WERI-Rb-1 (cell line): ENCODE results near the gene RSU1.

Experiments
- DNase-seq: peaks from one replicate; pipeline ENCODE4 v3.0.0-alpha.2; 2020
- H3K27ac ChIP-seq: fragments of 250-450 bp; sonication (Bioruptor Pico); 2 replicates; pipeline ENCODE4 v1.5.1; 2020; ENCODE audit warnings: mild to moderate bottlenecking, moderate library complexity
- H3K27me3 ChIP-seq: fragments of 250-450 bp; sonication (Bioruptor Pico); 2 replicates; pipeline ENCODE4 v1.5.1; 2021; ENCODE audit warnings: mild to moderate bottlenecking, low read depth, moderate library complexity; ENCODE audit not compliant: insufficient read depth, severe bottlenecking
- H3K36me3 ChIP-seq: fragments of 250-450 bp; sonication (Bioruptor Pico); 2 replicates; pipeline ENCODE4 v1.5.1; 2020; ENCODE audit warnings: mild to moderate bottlenecking, moderate library complexity
- H3K4me3 ChIP-seq: 2 replicates; pipeline ENCODE4 v1.5.1; 2011; ENCODE audit warnings: low read depth, mild to moderate bottlenecking, control low read depth, low read length
- H3K9me3 ChIP-seq: fragments of 250-450 bp; sonication (Bioruptor Pico); 2 replicates; pipeline ENCODE4 v1.5.1; 2021; ENCODE audit warnings: mild to moderate bottlenecking, moderate library complexity; ENCODE audit not compliant: severe bottlenecking
- CTCF ChIP-seq: IDR thresholded peaks from 2 replicates; pipeline ENCODE4 v1.5.1; 2011; ENCODE audit warnings: low read depth, mild to moderate bottlenecking, control low read depth, inconsistent platforms, low read length

Gene RSU1

GRCh38 chr10:16609211-16609610 is 208.0 kb downstream of the RSU1 start:
- Histone ChIP-seq H3K9me3 (no peaks in the 10 kb centered on the region), H3K4me3 (no peak overlapping the region), H3K36me3 (no peaks in the 10 kb centered on the region), H3K27ac (no peak overlapping the region), H3K27me3 (no peaks in the 10 kb centered on the region)
- no peak for TF ChIP-seq CTCF
- DNase-seq: no peak

- TF ChIP-seq CTCF: no peak
- Histone ChIP-seq H3K9me3 (no peaks in the 10 kb centered on the region), H3K36me3 (no peaks in the 10 kb centered on the region), H3K27ac (no peak overlapping the region), H3K4me3 (no peak overlapping the region), H3K27me3 (no peaks in the 10 kb centered on the region)
- DNase-seq: no peak
These were observed 210.3 kb downstream of the RSU1 start for GRCh38 chr10:16606923-16607322.

GRCh38 chr10:16606421-16606820 is 210.8 kb downstream of the RSU1 start:
- Histone ChIP-seq H3K27ac (no peak overlapping the region), H3K4me3 (no peak overlapping the region), H3K36me3 (no peaks in the 10 kb centered on the region), H3K9me3 (no peaks in the 10 kb centered on the region), H3K27me3 (no peaks in the 10 kb centered on the region)
- no peak for DNase-seq
- TF ChIP-seq CTCF: no peak

GRCh38 chr10:16603308-16603707 is 213.9 kb downstream of the RSU1 start:
- H3K9me3 ChIP-seq: no peaks in the 10 kb centered on the region
- TF ChIP-seq CTCF: no peak
- DNase-seq: no peak
- no peak overlapping the region for H3K27ac ChIP-seq
- H3K36me3 ChIP-seq: no peaks in the 10 kb centered on the region
- H3K4me3 ChIP-seq: no peak overlapping the region
- H3K27me3 ChIP-seq: no peaks in the 10 kb centered on the region

GRCh38 chr10:16602104-16602775 is 215.0 kb downstream of the RSU1 start:
- Histone ChIP-seq H3K9me3 (no peaks in the 10 kb centered on the region), H3K27me3 (no peaks in the 10 kb centered on the region), H3K27ac (no peak overlapping the region), H3K4me3 (no peak overlapping the region), H3K36me3 (no peaks in the 10 kb centered on the region)
- DNase-seq: no peak
- no peak for TF ChIP-seq CTCF

- Histone ChIP-seq H3K27ac (no peak overlapping the region), H3K36me3 (no peaks in the 10 kb centered on the region), H3K4me3 (no peak overlapping the region), H3K9me3 (no peaks in the 10 kb centered on the region), H3K27me3 (no peaks in the 10 kb centered on the region)
- no peak for DNase-seq
- no peak for TF ChIP-seq CTCF
These were observed 217.6 kb downstream of the RSU1 start for GRCh38 chr10:16599662-16600061.
